GM23338 (cell line): Measurements from ENCODE around the gene XKR7. TPM values are rescaled to one million over a fixed set of nuclear protein-coding genes. Genes with fewer than 3 reads are reported as not detected.

Source experiments
- ATAC-seq: fragments of 200-7000 bp; cut with Tn5 transposase; 3 replicates; pipeline ENCODE4 v1.9.1; 2020
- DNase-seq: peaks from one replicate; pipeline ENCODE4 v3.0.0-alpha.2; 2015; ENCODE audit warnings: low spot score
- H2AFZ ChIP-seq: fragments of 200-600 bp; sonication (generic); 2 replicates; pipeline ENCODE4 v1.8.0; 2016; ENCODE audit warnings: antibody characterized with exemption, mild to moderate bottlenecking, moderate library complexity
- H3F3A ChIP-seq: fragments of 200-600 bp; sonication (generic); replicated peaks from 2 replicates; pipeline ENCODE4 v1.8.0; 2017; ENCODE audit warnings: antibody characterized with exemption, mixed run types, low read depth
- H3K27ac ChIP-seq: fragments of 200-600 bp; sonication (generic); 2 replicates; pipeline ENCODE4 v1.6.1; 2016; ENCODE audit warnings: low read depth
- H3K27me3 ChIP-seq: fragments of 200-600 bp; sonication (generic); 2 replicates; pipeline ENCODE4 v1.8.0; 2016; ENCODE audit warnings: mild to moderate bottlenecking, mixed run types, moderate library complexity; ENCODE audit not compliant: insufficient read depth
- H3K36me3 ChIP-seq: fragments of 200-600 bp; sonication (generic); 2 replicates; pipeline ENCODE4 v1.8.0; 2016; ENCODE audit warnings: mild to moderate bottlenecking; ENCODE audit not compliant: insufficient read depth
- H3K4me1 ChIP-seq: fragments of 200-600 bp; sonication (generic); 2 replicates; pipeline ENCODE4 v1.8.0; 2016; ENCODE audit warnings: mild to moderate bottlenecking, moderate library complexity; ENCODE audit not compliant: insufficient read depth
- H3K4me2 ChIP-seq: fragments of 200-600 bp; sonication (generic); 2 replicates; pipeline ENCODE4 v1.7.1; 2017; ENCODE audit warnings: mixed run types
- H3K4me3 ChIP-seq: fragments of 200-600 bp; sonication (generic); 2 replicates; pipeline ENCODE4 v1.6.1; 2016; ENCODE audit warnings: mixed run types
- H3K79me2 ChIP-seq: fragments of 200-600 bp; sonication (generic); replicated peaks from 2 replicates; pipeline ENCODE4 v1.8.0; 2017; ENCODE audit warnings: mild to moderate bottlenecking; ENCODE audit not compliant: insufficient read depth
- H3K9me2 ChIP-seq: fragments of 200-600 bp; sonication (generic); 2 replicates; pipeline ENCODE4 v1.8.0; 2017; ENCODE audit not compliant: insufficient read depth
- H4K20me1 ChIP-seq: fragments of 200-600 bp; sonication (generic); replicated peaks from 2 replicates; pipeline ENCODE4 v1.8.0; 2017; ENCODE audit warnings: mild to moderate bottlenecking; ENCODE audit not compliant: insufficient read depth
- H3K27ac Mint-ChIP-seq: 2 replicates; pipeline ENCODE4 v1.8.0; 2020; ENCODE audit warnings: inconsistent platforms, mild to moderate bottlenecking, moderate library complexity, mixed read lengths
- H3K27me3 Mint-ChIP-seq: 3 replicates; pipeline ENCODE4 v1.8.0; 2022; ENCODE audit warnings: low read depth, mild to moderate bottlenecking, moderate library complexity, mixed read lengths, inconsistent platforms; ENCODE audit not compliant: insufficient read depth, poor library complexity
- H3K36me3 Mint-ChIP-seq: 3 replicates; pipeline ENCODE4 v1.8.0; 2021; ENCODE audit warnings: low read depth, mild to moderate bottlenecking, inconsistent platforms, moderate library complexity, mixed read lengths
- H3K4me1 Mint-ChIP-seq: 3 replicates; pipeline ENCODE4 v1.8.0; 2020; ENCODE audit warnings: mild to moderate bottlenecking, inconsistent platforms, mixed read lengths
- H3K4me3 Mint-ChIP-seq: 3 replicates; pipeline ENCODE4 v1.8.0; 2021; ENCODE audit warnings: moderate library complexity, mild to moderate bottlenecking, inconsistent platforms, mixed read lengths
- H3K9me3 Mint-ChIP-seq: 3 replicates; pipeline ENCODE4 v1.8.0; 2020; ENCODE audit warnings: moderate library complexity, mild to moderate bottlenecking, inconsistent platforms, mixed read lengths
- EZH2 ChIP-seq: fragments of 200-600 bp; sonication (generic); IDR thresholded peaks from one replicate; pipeline ENCODE4 v1.8.0; 2017; ENCODE audit warnings: antibody characterized with exemption, mild to moderate bottlenecking, low read depth; ENCODE audit not compliant: unreplicated experiment
- JUNB ChIP-seq: IDR thresholded peaks from one replicate; pipeline ENCODE4 v1.6.1; 2016; ENCODE audit warnings: antibody characterized with exemption; ENCODE audit not compliant: unreplicated experiment
- POLR2AphosphoS5 ChIP-seq: IDR thresholded peaks from 2 replicates; pipeline ENCODE4 v1.6.1; 2016; ENCODE audit warnings: antibody characterized with exemption, low read depth
- STAT1 ChIP-seq: IDR thresholded peaks from one replicate; pipeline ENCODE4 v1.6.1; 2016; ENCODE audit warnings: antibody characterized with exemption; ENCODE audit not compliant: unreplicated experiment
- ZNF114 ChIP-seq: fragments of 250-450 bp; sonication (Bioruptor Pico); IDR thresholded peaks from 2 replicates; pipeline ENCODE4 v1.5.0; 2020; ENCODE audit warnings: mild to moderate bottlenecking, moderate library complexity
- ZNF331 ChIP-seq: fragments of 250-450 bp; sonication (Bioruptor Pico); IDR thresholded peaks from 2 replicates; pipeline ENCODE4 v1.5.0; 2020; ENCODE audit warnings: low read depth, mild to moderate bottlenecking, moderate library complexity
- polyA plus RNA-seq: library from polyadenylated mRNA; unstranded; fragments of >200 nt; fragmentation: Nextera tagmentation; extraction: Ambion mirVana; gene quantifications from 2 replicates; pipeline ENCODE4 v1.2.1, GENCODE V29; 2016
- total RNA-seq: library from RNA; depleted of rRNA; stranded (reverse); fragments of >200 nt; shearing (Covaris generic); gene quantifications from 2 replicates; pipeline ENCODE4 v1.2.3, GENCODE V29; 2014
- TF ChIP-seq, protein P1 (sequence below), 2 experiments: fragments of 200-600 bp in 1 of 2; sonication (generic) in 1 of 2; conservative IDR thresholded peaks; 2 replicates each; pipeline versions ENCODE4 v1.5.1 to v1.6.1; 2016 to 2017; ENCODE audit warnings: antibody characterized with exemption in 2 of 2, low read depth in 2 of 2, mild to moderate bottlenecking in 2 of 2, moderate library complexity in 1 of 2
- TF ChIP-seq, protein P2 (sequence below): IDR thresholded peaks from 2 replicates; pipeline ENCODE4 v1.6.1; 2016; ENCODE audit warnings: antibody characterized with exemption
- TF ChIP-seq, protein P3 (sequence below): fragments of 250-450 bp; sonication (Bioruptor Pico); IDR thresholded peaks from 2 replicates; pipeline ENCODE4 v1.5.0; 2020; ENCODE audit warnings: mild to moderate bottlenecking, moderate library complexity

The XKR7 gene
- total and polyA plus RNA-seq, 2 experiments from 2014 or later, result 0.61 to 3.9 TPM

DNA sequence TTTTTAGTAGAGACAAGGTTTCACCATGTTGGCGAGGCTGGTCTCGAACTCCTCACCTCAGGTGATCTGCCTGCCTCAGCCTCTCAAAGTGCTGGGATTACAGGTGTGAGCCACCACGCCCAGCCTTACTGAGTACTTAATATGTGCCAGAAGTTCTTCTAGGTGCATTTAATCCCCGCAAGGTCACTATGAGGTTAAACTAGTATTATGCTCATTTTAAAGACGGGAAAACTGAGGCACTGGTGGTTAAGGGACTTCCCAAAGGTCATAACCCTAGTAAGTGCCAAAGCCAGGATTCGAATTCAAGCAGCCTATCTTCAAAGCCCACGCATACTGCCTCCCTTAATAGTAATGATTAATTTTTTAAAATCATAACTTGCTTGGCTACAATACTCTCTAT, 41.6 kb downstream of the XKR7 start:
- H3K4me1 ChIP-seq, result peaks cover 61% of the 10 kb centered on the region
- H3K4me3 ChIP-seq, result no peak overlapping the region
- peaks cover 4% of the 10 kb centered on the region for H3K9me2 ChIP-seq
- no peaks in the 10 kb centered on the region for H3K36me3 ChIP-seq
- H2AFZ ChIP-seq, result 0 out of 2 replicates have a peak overlapping the region, but pooled peaks have one; percentile 53
- H3K27ac Mint-ChIP-seq, result no peak overlapping the region
- H3F3A ChIP-seq, result peaks cover 11% of the 10 kb centered on the region
- no peak overlapping the region; the same call in 1 of the 2 replicates for H3K4me2 ChIP-seq
- DNase-seq (no peak), ATAC-seq (no peak)
- H3K9me3 Mint-ChIP-seq, result peaks cover 14% of the 10 kb centered on the region
- no peak for TF ChIP-seq EZH2
- TF ChIP-seq JUNB, result no peak
- TF ChIP-seq, protein P1, sequence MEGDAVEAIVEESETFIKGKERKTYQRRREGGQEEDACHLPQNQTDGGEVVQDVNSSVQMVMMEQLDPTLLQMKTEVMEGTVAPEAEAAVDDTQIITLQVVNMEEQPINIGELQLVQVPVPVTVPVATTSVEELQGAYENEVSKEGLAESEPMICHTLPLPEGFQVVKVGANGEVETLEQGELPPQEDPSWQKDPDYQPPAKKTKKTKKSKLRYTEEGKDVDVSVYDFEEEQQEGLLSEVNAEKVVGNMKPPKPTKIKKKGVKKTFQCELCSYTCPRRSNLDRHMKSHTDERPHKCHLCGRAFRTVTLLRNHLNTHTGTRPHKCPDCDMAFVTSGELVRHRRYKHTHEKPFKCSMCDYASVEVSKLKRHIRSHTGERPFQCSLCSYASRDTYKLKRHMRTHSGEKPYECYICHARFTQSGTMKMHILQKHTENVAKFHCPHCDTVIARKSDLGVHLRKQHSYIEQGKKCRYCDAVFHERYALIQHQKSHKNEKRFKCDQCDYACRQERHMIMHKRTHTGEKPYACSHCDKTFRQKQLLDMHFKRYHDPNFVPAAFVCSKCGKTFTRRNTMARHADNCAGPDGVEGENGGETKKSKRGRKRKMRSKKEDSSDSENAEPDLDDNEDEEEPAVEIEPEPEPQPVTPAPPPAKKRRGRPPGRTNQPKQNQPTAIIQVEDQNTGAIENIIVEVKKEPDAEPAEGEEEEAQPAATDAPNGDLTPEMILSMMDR (conservative IDR thresholded peaks at IDR 0.05; ENCODE audit: low read depth in 2 of 2), result no peak
- H3K27me3 ChIP-seq, result no peaks in the 10 kb centered on the region
- peaks cover 18% of the 10 kb centered on the region for H3K27me3 Mint-ChIP-seq
- H4K20me1 ChIP-seq, result no peaks in the 10 kb centered on the region
- no peaks in the 10 kb centered on the region for H3K79me2 ChIP-seq
- peaks cover 54% of the 10 kb centered on the region for H3K4me1 Mint-ChIP-seq
- no peak overlapping the region for H3K27ac ChIP-seq
- no peaks in the 10 kb centered on the region for H3K36me3 Mint-ChIP-seq
- H3K4me3 Mint-ChIP-seq, result no peak overlapping the region

DNA sequence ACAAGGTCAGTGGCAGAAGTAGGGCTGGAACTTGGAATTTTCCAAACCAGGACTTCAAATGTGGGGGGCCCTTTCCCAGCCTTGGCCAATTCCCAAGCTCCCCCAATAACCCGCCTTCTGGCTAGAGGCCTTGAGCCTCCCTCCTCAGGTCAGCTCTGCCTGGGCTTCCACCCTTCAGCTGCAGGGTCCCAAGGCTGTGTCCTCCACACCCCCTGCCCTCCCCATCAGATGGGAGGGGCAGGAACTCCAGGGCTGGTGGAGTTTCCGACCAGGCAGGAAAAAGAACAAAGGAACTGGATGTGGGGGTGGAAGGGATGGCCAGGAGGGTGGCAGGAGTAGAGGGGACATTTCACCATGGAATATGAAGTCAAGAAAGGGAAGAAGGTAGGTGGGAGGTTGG, 42.1 kb downstream of the XKR7 start, which contains the start of gene CCM2L:
TSS of gene CCM2L (plus strand) at position 338 of the 400 bp plus-strand sequence. CDS start at position 355, 17 bp downstream.
- Histone ChIP-seq H3K27me3 (no peaks in the 10 kb centered on the region), H3K4me1 (peaks cover 61% of the 10 kb centered on the region), H3K9me2 (peaks cover 4% of the 10 kb centered on the region), H3K27ac (no peak within 1 kb of the TSS), H2AFZ (peak within 1 kb of the TSS; percentile 77), H3K4me2 (peak within 1 kb of the TSS; percentile 67), H3K4me3 (peak within 1 kb of the TSS; percentile 37), H3K79me2 (no peaks in the 10 kb centered on the region), H3F3A (peaks cover 11% of the 10 kb centered on the region), H4K20me1 (no peaks in the 10 kb centered on the region), H3K36me3 (no peaks in the 10 kb centered on the region)
- Mint-ChIP-seq H3K27ac (no peak within 1 kb of the TSS), H3K36me3 (no peaks in the 10 kb centered on the region), H3K27me3 (peaks cover 18% of the 10 kb centered on the region), H3K4me1 (peaks cover 54% of the 10 kb centered on the region), H3K9me3 (peaks cover 13% of the 10 kb centered on the region), H3K4me3 (peak within 1 kb of the TSS; percentile 39; the same call in 2 of the 3 replicates)
- ATAC-seq (peak; percentile 10; the same call in 1 of the 3 replicates), DNase-seq (no peak)
- TF ChIP-seq, protein P2, sequence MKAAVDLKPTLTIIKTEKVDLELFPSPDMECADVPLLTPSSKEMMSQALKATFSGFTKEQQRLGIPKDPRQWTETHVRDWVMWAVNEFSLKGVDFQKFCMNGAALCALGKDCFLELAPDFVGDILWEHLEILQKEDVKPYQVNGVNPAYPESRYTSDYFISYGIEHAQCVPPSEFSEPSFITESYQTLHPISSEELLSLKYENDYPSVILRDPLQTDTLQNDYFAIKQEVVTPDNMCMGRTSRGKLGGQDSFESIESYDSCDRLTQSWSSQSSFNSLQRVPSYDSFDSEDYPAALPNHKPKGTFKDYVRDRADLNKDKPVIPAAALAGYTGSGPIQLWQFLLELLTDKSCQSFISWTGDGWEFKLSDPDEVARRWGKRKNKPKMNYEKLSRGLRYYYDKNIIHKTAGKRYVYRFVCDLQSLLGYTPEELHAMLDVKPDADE, result no peak
- TF ChIP-seq POLR2AphosphoS5 (no peak), STAT1 (no peak), ZNF331 (CRISPR knock-in tag) (no peak), EZH2 (no peak), ZNF114 (CRISPR knock-in tag) (no peak)
- TF ChIP-seq, protein P1 (conservative IDR thresholded peaks at IDR 0.05; ENCODE audit: low read depth in 2 of 2), result no peak
- TF ChIP-seq, protein P3, sequence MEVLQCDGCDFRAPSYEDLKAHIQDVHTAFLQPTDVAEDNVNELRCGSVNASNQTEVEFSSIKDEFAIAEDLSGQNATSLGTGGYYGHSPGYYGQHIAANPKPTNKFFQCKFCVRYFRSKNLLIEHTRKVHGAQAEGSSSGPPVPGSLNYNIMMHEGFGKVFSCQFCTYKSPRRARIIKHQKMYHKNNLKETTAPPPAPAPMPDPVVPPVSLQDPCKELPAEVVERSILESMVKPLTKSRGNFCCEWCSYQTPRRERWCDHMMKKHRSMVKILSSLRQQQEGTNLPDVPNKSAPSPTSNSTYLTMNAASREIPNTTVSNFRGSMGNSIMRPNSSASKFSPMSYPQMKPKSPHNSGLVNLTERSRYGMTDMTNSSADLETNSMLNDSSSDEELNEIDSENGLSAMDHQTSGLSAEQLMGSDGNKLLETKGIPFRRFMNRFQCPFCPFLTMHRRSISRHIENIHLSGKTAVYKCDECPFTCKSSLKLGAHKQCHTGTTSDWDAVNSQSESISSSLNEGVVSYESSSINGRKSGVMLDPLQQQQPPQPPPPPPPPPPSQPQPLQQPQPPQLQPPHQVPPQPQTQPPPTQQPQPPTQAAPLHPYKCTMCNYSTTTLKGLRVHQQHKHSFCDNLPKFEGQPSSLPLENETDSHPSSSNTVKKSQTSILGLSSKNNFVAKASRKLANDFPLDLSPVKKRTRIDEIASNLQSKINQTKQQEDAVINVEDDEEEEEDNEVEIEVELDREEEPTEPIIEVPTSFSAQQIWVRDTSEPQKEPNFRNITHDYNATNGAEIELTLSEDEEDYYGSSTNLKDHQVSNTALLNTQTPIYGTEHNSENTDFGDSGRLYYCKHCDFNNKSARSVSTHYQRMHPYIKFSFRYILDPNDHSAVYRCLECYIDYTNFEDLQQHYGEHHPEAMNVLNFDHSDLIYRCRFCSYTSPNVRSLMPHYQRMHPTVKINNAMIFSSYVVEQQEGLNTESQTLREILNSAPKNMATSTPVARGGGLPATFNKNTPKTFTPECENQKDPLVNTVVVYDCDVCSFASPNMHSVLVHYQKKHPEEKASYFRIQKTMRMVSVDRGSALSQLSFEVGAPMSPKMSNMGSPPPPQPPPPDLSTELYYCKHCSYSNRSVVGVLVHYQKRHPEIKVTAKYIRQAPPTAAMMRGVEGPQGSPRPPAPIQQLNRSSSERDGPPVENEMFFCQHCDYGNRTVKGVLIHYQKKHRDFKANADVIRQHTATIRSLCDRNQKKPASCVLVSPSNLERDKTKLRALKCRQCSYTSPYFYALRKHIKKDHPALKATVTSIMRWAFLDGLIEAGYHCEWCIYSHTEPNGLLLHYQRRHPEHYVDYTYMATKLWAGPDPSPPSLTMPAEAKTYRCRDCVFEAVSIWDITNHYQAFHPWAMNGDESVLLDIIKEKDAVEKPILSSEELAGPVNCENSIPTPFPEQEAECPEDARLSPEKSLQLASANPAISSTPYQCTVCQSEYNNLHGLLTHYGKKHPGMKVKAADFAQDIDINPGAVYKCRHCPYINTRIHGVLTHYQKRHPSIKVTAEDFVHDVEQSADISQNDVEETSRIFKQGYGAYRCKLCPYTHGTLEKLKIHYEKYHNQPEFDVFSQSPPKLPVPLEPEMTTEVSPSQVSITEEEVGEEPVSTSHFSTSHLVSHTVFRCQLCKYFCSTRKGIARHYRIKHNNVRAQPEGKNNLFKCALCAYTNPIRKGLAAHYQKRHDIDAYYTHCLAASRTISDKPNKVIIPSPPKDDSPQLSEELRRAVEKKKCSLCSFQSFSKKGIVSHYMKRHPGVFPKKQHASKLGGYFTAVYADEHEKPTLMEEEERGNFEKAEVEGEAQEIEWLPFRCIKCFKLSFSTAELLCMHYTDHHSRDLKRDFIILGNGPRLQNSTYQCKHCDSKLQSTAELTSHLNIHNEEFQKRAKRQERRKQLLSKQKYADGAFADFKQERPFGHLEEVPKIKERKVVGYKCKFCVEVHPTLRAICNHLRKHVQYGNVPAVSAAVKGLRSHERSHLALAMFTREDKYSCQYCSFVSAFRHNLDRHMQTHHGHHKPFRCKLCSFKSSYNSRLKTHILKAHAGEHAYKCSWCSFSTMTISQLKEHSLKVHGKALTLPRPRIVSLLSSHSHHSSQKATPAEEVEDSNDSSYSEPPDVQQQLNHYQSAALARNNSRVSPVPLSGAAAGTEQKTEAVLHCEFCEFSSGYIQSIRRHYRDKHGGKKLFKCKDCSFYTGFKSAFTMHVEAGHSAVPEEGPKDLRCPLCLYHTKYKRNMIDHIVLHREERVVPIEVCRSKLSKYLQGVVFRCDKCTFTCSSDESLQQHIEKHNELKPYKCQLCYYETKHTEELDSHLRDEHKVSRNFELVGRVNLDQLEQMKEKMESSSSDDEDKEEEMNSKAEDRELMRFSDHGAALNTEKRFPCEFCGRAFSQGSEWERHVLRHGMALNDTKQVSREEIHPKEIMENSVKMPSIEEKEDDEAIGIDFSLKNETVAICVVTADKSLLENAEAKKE (CRISPR knock-in tag), result no peak
